GM18951 (cell line): ENCODE measurements around the gene MAML2.

Experiments
- POLR2A ChIP-seq: IDR thresholded peaks from 4 replicates; pipeline ENCODE4 v1.6.1; 2011; ENCODE audit warnings: mild to moderate bottlenecking; ENCODE audit not compliant: insufficient read length, insufficient read depth; ENCODE audit errors: extremely low read depth
- in situ Hi-C: fragments of 300-500 bp; cut with MboI; formaldehyde crosslinking; loops from one replicate; pipeline ENCODE4 v1.12.0; 2022; ENCODE audit warnings: low sequenced_read_pairs, mixed read lengths, inconsistent platforms; ENCODE audit not compliant: unreplicated experiment

The MAML2 gene

GRCh38 chr11:96361778-96362177 lies 18.8 kb upstream of the MAML2 start:
- no peak for TF ChIP-seq POLR2A
- in situ Hi-C loops = no loop called here

- no peak for TF ChIP-seq POLR2A
Measured at GRCh38 chr11:96358321-96358720, 15.3 kb upstream of the MAML2 start.

GRCh38 chr11:96357794-96358193 lies 14.8 kb upstream of the MAML2 start:
- no peak for TF ChIP-seq POLR2A
- in situ Hi-C loops = no loop called here

More at GRCh38 chr11:96358321-96358720, 15.3 kb upstream of the MAML2 start:
- in situ Hi-C loops = no loop called here

- in situ Hi-C loops = no loop called here
Measured at GRCh38 chr11:96356848-96357247, 13.9 kb upstream of the MAML2 start.

GRCh38 chr11:96342014-96342960 lies 708 bp downstream of the MAML2 start:
- no peak for TF ChIP-seq POLR2A
- in situ Hi-C loops = no loop called here

More at GRCh38 chr11:96356848-96357247, 13.9 kb upstream of the MAML2 start:
- no peak for TF ChIP-seq POLR2A

GRCh38 chr11:96341211-96342013 lies 1.6 kb downstream of the MAML2 start:
- in situ Hi-C loops = no loop called here
- TF ChIP-seq POLR2A = no peak

- in situ Hi-C loops = no loop called here
- TF ChIP-seq POLR2A = no peak
Measured at GRCh38 chr11:96340555-96340885, 2.5 kb downstream of the MAML2 start.

GRCh38 chr11:96339706-96340554 lies 3.1 kb downstream of the MAML2 start:
- no peak for TF ChIP-seq POLR2A
- in situ Hi-C loops = no loop called here

GRCh38 chr11:96338910-96339705 lies 3.9 kb downstream of the MAML2 start:
- in situ Hi-C loops = no loop called here
- no peak for TF ChIP-seq POLR2A

GRCh38 chr11:96337541-96338431 lies 5.2 kb downstream of the MAML2 start:
- in situ Hi-C loops = no loop called here

GRCh38 chr11:96335388-96335787 lies 7.6 kb downstream of the MAML2 start:
- in situ Hi-C loops = no loop called here
- TF ChIP-seq POLR2A = no peak

More at GRCh38 chr11:96337541-96338431, 5.2 kb downstream of the MAML2 start:
- no peak for TF ChIP-seq POLR2A
